HG03175 (cell line): ENCODE data around the gene TFEB.

Source experiments
- ATAC-seq: cut with Tn5 transposase; IDR thresholded peaks from one replicate; pipeline ENCODE4 v1.9.1; 2021; ENCODE audit warnings: mild to moderate bottlenecking, moderate library complexity; ENCODE audit not compliant: unreplicated experiment

The TFEB gene

GRCh38 chr6:41724228-41724580 lies 11.2 kb downstream of the TFEB start:
- ATAC-seq: no peak

GRCh38 chr6:41723530-41724227 lies 11.7 kb downstream of the TFEB start:
- peak; percentile 83 for ATAC-seq

DNA sequence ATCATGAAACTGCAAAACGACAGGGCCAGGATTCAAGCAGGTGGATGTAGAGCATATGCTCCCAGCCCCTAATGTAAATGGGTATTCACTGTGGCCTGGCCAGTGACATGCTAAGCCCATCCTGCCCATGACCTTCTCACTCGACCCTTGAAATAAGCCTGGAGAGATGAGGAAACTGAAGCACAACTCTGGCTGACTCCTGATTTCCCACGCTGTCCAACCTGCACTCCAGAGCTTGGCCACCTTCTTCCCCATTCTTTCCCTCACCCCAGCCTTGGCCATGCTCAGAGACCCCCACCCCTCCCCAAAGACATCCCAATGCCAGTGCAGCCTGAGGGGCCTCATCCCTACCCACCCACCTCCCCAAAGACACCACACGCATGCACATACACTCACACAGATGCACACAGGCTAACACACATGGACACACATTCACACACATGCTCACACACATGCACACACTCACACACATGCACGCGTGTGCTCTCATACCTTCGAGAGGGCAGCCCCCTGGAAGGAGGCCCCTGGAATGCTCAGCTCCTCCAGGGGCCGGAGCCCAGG lies 12.4 kb downstream of the TFEB start:
- no peak for ATAC-seq

DNA sequence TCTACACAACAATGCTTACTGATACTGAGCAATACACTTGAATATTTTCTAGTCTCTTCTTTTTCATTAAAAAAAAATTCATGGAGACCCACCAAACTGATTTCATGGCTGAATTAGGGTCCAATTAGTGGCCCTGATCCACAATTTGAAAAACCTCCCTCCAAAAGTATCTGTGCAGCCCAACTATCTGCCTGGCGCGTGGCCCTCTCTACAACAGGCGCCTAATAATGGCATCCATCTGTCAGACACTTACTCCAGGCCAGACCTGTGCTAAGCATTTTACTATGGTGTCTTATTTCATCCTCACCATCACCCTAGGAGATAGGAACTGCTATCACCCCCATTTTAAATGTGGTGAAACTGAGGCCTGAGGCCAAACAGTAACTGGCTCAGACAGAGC lies 14.0 kb downstream of the TFEB start:
- no peak for ATAC-seq

- no peak for ATAC-seq
Observed at GRCh38 chr6:41720783-41721182, 14.6 kb downstream of the TFEB start.

DNA sequence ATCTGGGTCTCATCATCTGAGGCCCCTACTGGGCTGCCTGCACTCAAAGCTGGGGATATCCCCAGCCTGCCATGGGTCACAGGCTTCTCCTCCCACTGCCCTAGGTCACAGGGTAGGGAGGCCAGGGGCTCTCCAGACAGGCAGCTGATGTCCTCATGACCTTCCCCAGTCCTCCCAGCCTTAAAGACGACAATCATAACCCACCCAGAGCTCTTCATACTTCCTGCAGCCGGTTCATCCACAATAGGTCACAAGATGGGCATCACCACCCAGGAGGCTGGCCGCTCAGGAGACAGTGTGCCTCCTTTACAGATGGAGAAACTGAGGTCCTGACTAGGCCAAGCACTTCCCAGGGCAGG lies 15.2 kb downstream of the TFEB start:
- ATAC-seq: no peak

DNA sequence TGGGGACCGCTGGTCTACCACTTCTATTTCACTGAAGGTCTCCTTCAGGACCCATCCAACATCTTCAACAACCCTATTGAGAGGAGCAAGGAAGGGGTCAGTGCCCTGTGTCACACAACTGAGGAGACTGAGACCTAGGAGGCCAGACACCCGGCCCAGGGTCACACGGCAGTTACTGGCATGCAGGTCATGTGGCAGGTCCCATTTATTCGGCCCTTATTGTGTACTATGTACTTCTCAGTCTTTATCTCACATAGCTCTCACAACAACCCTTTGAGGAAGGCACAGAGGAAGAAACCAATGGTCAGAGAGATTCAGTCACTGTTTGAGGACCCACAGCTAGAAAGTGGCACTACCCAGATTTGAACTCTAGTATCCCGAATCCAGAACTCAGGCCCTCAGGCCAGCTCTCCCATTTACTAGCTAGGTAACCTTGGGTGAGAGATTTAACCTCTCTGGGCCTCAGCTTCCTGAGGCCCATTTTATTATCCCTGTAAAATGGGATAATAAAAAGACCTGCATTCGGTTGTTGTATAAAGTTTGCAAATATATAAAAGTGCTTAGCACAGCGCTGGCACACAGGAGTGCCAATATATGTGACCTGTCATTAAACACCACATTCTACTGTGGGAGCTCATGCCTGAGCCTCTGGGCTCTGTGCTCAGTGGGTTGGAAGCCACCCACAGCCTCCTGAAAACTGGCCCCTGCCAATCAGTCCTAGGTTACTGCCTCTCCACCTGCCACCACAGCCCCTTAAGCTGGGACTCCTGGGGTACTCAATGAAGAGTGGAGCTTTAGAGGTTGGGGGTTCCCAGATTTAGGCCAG lies 15.8 kb downstream of the TFEB start:
- ATAC-seq: no peak

GRCh38 chr6:41718828-41719227 lies 16.6 kb downstream of the TFEB start:
- no peak for ATAC-seq

DNA sequence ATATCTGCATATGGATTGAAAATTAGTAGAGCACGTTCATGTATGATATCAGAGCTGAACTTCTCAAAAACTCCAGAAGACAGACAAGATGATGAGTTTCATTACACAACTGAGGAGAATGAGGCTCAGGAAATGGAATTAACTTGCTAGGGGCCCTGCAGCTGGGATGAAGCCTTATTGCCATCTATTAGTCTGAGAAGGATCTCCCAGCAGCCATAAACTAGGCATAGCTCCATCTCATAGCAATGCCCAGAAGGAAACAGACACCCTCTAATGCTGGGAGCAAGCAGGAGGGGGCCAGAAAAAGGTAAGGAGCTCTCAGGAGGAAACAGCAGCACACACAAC lies 18.0 kb downstream of the TFEB start:
- no peak for ATAC-seq

DNA sequence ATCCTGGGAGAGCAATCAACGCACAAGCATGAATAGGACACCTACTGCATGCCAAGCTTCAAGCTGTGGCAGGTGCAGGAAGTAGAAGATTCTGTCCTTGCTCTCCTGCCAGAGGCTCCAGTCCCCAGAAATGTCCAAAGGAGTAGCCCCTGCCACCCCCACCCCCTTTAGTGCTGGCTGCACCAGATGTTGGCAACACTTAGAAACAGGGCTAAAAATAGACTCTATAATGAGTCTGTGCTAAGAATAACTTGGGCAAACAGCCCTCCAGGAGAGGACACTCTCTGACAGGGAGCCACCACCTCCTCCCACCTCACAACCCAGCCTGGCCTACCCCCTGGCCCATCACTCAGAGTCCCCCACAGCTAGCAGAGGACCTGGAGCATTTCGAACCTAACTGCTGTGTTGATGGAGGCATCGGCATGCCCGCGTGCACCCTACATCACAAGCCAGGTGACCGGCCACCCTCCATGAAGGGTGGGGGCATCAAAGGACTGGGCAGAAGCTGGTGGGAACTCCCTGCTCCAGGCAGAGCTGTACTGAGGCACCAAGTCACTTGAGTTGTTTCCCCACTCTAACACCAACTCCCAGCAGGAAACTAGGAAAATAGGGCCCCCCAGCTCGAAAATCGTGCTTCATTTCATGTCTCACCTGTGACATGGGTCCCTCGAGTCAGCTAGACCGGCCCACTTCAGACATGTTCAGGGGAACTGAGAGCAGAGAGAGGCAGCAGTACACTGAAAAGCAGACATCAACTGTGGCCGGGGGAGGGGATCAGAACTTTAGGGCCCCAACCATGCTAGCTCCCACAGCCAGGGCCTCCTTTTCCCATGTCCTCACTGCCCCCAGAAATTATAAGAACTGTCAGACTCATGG lies 18.7 kb downstream of the TFEB start:
- no peak for ATAC-seq

GRCh38 chr6:41715795-41716515 lies 19.5 kb downstream of the TFEB start:
- ATAC-seq: no peak

DNA sequence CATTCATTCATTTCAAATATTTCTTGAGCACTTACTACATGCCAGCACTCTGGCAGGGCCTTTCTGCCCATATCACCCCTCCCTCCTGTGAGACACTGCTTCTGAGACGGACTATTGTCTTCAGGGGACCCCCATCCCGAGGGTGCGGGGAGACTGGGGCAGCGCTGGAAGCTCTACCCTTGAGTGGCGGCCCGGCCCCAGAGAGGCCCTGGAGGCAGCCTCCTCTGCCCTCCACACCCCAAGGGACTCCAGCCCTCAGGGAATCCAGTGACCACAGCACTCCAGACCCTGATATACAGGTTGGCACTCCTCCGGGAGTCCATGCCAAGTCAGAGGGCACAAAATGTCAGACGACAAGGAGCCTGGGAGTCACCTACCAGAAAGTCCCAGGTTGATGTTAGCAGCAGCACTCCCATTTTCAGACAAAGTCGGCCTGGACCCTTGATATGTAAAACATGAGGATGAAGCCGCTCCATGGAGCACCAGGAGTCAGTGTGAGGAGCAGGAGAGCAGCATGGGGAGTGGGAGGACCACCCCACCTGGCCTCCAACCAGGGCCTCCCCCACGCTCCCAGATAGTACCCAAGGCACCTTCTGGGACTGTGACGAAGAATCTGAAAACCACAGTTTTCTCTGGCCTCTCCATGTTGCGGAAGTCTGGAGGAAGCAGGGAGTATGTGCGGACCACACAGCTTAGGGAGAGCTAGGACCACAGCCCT lies 20.7 kb downstream of the TFEB start:
- no peak for ATAC-seq

DNA sequence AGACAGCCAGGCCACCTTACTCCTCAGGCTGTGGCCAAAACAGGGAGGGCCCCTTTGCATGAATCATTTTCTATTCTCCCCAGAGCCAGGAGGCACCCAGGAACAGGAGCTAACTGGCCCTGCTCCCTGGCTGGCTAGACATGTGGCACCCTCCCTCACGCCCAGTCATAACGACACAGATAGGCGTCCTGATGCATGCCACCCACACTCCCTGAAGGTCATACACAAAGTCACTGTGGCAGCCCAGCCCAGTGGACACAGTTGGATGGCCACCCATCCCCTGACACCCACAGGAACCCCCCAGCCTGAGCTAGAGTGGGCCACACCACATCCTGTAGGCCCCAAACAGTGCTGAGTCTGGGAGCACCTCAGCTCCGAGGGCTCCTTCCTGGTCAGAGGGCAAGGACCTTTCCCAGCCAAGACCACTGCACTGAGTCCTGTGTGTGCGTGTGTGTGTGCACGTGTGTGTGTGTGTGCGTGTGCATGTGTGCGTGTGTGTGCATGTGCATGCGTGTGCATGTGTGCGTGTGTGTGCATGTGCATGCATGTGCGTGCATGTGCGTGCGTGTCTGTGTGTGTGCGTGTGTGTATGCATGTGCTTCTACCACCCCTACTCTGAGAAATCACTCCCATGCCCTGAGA lies 21.6 kb downstream of the TFEB start:
- peak; percentile 75 for ATAC-seq

GRCh38 chr6:41713159-41713649 lies 22.2 kb downstream of the TFEB start:
- ATAC-seq: no peak

GRCh38 chr6:41712651-41713103 lies 22.7 kb downstream of the TFEB start:
- no peak for ATAC-seq

- no peak for ATAC-seq
Observed at GRCh38 chr6:41711323-41712038, 23.9 kb downstream of the TFEB start.

DNA sequence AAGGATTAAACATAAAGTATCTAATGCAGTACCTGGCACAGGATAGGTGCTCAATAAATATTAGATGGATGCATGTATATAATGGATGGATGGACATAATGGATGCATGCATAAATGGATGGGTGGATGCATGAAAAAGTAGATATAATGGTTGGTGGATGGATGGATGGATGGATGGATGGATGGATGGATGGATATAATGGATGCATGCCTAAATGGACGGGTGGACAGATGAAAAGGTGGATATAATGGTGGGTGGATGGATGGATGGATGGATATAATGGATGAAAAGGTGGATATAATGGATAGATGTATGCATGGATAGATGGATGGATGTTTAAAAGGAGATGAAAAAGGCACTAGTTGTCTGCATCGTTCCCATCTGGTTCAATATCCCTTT lies 26.0 kb downstream of the TFEB start:
- ATAC-seq: no peak

- no peak for ATAC-seq
Observed at GRCh38 chr6:41708856-41709255, 26.6 kb downstream of the TFEB start.
